Left ventricle myocardium inferior (tissue), 1 donor: ENCODE measurements around the gene LRRC25. TPM values are rescaled to one million over a fixed set of nuclear protein-coding genes. Genes with fewer than 3 reads are reported as not detected.
A peak's percentile ranks its signal among the peaks of the same experiment; 100 is the strongest.
"Not testable (repeated sequence)": the region's sequence is repeated elsewhere in the genome, so short reads cannot be mapped to it uniquely, and the experiment has no call there.

ENCODE experiments used
- DNase-seq: peaks from one replicate; pipeline ENCODE4 v3.0.0-alpha.2; 2020
- H3K27ac ChIP-seq: fragments of 200-600 bp; replicated peaks from 2 replicates; pipeline ENCODE4 v1.8.0; 2021
- H3K27me3 ChIP-seq: fragments of 200-600 bp; 2 replicates; pipeline ENCODE4 v1.8.0; 2021; ENCODE audit warnings: low read depth
- H3K36me3 ChIP-seq: fragments of 200-600 bp; 2 replicates; pipeline ENCODE4 v1.8.0; 2021
- H3K4me1 ChIP-seq: fragments of 200-600 bp; 2 replicates; pipeline ENCODE4 v1.8.0; 2021
- H3K4me3 ChIP-seq: fragments of 200-600 bp; 2 replicates; pipeline ENCODE4 v1.8.0; 2021; ENCODE audit warnings: mild to moderate bottlenecking, moderate library complexity
- H3K9me3 ChIP-seq: fragments of 200-600 bp; replicated peaks from 2 replicates; pipeline ENCODE4 v1.8.0; 2021
- CTCF ChIP-seq: fragments of 200-600 bp; IDR thresholded peaks from 2 replicates; pipeline ENCODE4 v1.8.0; 2021; ENCODE audit warnings: antibody characterized with exemption, mild to moderate bottlenecking, borderline replicate concordance
- intact Hi-C: fragments of 100-400 bp; cut with micrococcal nuclease; formaldehyde crosslinking; loops from one replicate; pipeline ENCODE4 v1.11.0; 2022
- total RNA-seq: library from RNA; stranded (reverse); fragmentation: NEBNext Ultra II Directional; extraction: Animal tissue kit (Norgen Biotek cat#: 25700); gene quantifications from one replicate; pipeline ENCODE4 v1.2.1, GENCODE V29; 2021
- donor health status: DM: no; HTN: yes; CAD: no; lungs with severe emphysema.

The LRRC25 gene
- total RNA-seq, 1 donor from 2014 or later = 2.4 TPM

DNA sequence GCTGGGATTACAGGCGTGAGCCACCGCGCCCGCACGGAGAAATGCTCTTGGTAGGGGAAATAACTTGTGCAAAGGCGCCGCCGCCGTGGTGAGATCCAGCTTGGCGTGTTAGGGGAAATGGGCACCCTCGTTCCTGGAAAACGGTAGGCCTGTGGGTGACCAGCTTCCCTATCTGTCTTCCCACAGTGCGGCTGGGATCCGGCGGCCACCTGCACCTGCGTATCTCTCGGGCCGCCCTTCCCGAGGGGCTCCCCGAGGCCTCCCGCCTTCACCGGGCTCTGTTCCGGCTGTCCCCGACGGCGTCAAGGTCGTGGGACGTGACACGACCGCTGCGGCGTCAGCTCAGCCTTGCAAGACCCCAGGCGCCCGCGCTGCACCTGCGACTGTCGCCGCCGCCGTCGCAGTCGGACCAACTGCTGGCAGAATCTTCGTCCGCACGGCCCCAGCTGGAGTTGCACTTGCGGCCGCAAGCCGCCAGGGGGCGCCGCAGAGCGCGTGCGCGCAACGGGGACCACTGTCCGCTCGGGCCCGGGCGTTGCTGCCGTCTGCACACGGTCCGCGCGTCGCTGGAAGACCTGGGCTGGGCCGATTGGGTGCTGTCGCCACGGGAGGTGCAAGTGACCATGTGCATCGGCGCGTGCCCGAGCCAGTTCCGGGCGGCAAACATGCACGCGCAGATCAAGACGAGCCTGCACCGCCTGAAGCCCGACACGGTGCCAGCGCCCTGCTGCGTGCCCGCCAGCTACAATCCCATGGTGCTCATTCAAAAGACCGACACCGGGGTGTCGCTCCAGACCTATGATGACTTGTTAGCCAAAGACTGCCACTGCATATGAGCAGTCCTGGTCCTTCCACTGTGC lies 9.1 kb downstream of the LRRC25 start:
- H3K9me3 ChIP-seq = peaks cover 4% of the 10 kb centered on the region
- peak; percentile 100 for TF ChIP-seq CTCF
- peak overlapping the region; percentile 43 for H3K27ac ChIP-seq
- peaks cover 6% of the 10 kb centered on the region for H3K27me3 ChIP-seq
- intact Hi-C loops = no loop called here
- H3K4me1 ChIP-seq = peaks cover 34% of the 10 kb centered on the region
- peak overlapping the region; percentile 58 for H3K4me3 ChIP-seq
- no peaks in the 10 kb centered on the region for H3K36me3 ChIP-seq
- DNase-seq = peak; percentile 83

- TF ChIP-seq CTCF = no peak
- Histone ChIP-seq H3K27me3 (peaks cover 6% of the 10 kb centered on the region), H3K9me3 (peaks cover 4% of the 10 kb centered on the region), H3K36me3 (no peaks in the 10 kb centered on the region), H3K27ac (peak overlapping the region; percentile 30), H3K4me1 (peaks cover 34% of the 10 kb centered on the region), H3K4me3 (peak overlapping the region; percentile 58)
- intact Hi-C loops = no loop called here
- DNase-seq = no peak
Observed at GRCh38 chr19:18386543-18387271, 10.7 kb downstream of the LRRC25 start.

GRCh38 chr19:18385675-18386542 lies 11.5 kb downstream of the LRRC25 start, which contains the start of gene GDF15:
GDF15 (plus strand) TSS chr19:18386158; CDS start chr19:18386190, 32 bp downstream.
- peaks cover 4% of the 10 kb centered on the region for H3K9me3 ChIP-seq
- DNase-seq = peak; percentile 61
- H3K4me1 ChIP-seq = peaks cover 36% of the 10 kb centered on the region
- intact Hi-C loops = no loop called here
- no peaks in the 10 kb centered on the region for H3K36me3 ChIP-seq
- H3K27ac ChIP-seq = peak within 1 kb of the TSS; percentile 30
- peaks cover 6% of the 10 kb centered on the region for H3K27me3 ChIP-seq
- peak within 1 kb of the TSS; percentile 58 for H3K4me3 ChIP-seq
- TF ChIP-seq CTCF = peak; percentile 60

DNA sequence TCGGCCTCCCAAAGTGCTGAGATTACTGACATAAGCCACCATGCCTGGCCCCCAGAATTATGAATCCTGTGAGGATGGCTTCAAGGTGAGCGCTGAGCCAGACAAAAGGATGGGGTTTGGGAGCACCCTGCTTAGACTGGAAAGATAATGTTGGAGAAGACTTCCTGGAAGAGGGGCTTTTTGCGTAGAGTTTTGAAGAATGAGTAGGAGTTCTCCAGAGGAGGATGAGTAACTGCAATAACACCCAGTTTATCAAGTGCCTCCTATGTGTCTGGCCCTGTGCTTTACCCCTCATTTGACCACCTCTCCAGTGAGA lies 12.1 kb downstream of the LRRC25 start:
- no peak for DNase-seq
- no peak for TF ChIP-seq CTCF
- H3K9me3 ChIP-seq = peaks cover 4% of the 10 kb centered on the region
- H3K27ac ChIP-seq = no peak overlapping the region
- intact Hi-C loops = no loop called here
- H3K27me3 ChIP-seq = peaks cover 6% of the 10 kb centered on the region
- peaks cover 42% of the 10 kb centered on the region for H3K4me1 ChIP-seq
- H3K4me3 ChIP-seq = no peak overlapping the region
- no peaks in the 10 kb centered on the region for H3K36me3 ChIP-seq

- Histone ChIP-seq H3K9me3 (peaks cover 2% of the 10 kb centered on the region), H3K27ac (no peak overlapping the region), H3K36me3 (no peaks in the 10 kb centered on the region), H3K27me3 (peaks cover 6% of the 10 kb centered on the region), H3K4me1 (peaks cover 47% of the 10 kb centered on the region), H3K4me3 (no peak overlapping the region)
- no peak for TF ChIP-seq CTCF
- intact Hi-C loops = no loop called here
- DNase-seq = no peak
Observed at GRCh38 chr19:18384775-18385174, 12.6 kb downstream of the LRRC25 start.

- H3K27me3 ChIP-seq, H3K36me3 ChIP-seq, H3K27ac ChIP-seq, DNase-seq, intact Hi-C loops, H3K9me3 ChIP-seq, H3K4me3 ChIP-seq: not testable (repeated sequence)
- peaks cover 45% of the 10 kb centered on the region for H3K4me1 ChIP-seq
Observed at GRCh38 chr19:18383622-18384021, 13.8 kb downstream of the LRRC25 start.
